ENCODE data around the gene PTRH1. TPM values are rescaled to one million over a fixed set of nuclear protein-coding genes. Genes with fewer than 3 reads are reported as not detected.
A peak's percentile ranks its signal among the peaks of the same experiment; 100 is the strongest.

The PTRH1 gene
- total and polyA plus RNA-seq, 2 of the 13 experiments (the other 11 are each of a cell fraction or from before 2014, with no cell fraction given) = 4.0 to 10.4 TPM

- no peak for TF ChIP-seq E2F2 (CRISPR knock-in tag; IDR thresholded peaks at IDR 0.05; ENCODE audit: borderline replicate concordance)
- TF ChIP-seq ZNF101 (CRISPR knock-in tag; IDR thresholded peaks at IDR 0.05; ENCODE audit: borderline replicate concordance, low read depth) = no peak
- peak; percentile 88; the same call in 1 of the 2 replicates for TF ChIP-seq KAT8 (CRISPR knock-in tag; IDR thresholded peaks at IDR 0.05)
- TF ChIP-seq AKAP8 (CRISPR knock-in tag; IDR thresholded peaks at IDR 0.05) = 0 out of 2 replicates have a peak, but pooled peaks have one; percentile 30
- TF ChIP-seq ARNT2 (CRISPR knock-in tag; IDR thresholded peaks at IDR 0.05; ENCODE audit: low read depth) = peak; percentile 85
- TF ChIP-seq ZNF670 (CRISPR knock-in tag; IDR thresholded peaks at IDR 0.05; ENCODE audit: borderline replicate concordance) = no peak
- no peak for TF ChIP-seq IRF1 (CRISPR knock-in tag; IDR thresholded peaks at IDR 0.05; ENCODE audit: low read depth)
- peak; percentile 66; the same call in 1 of the 2 replicates for TF ChIP-seq ZNF792 (CRISPR knock-in tag; IDR thresholded peaks at IDR 0.05)
- 0 out of 2 replicates have a peak, but pooled peaks have one; percentile 18 for TF ChIP-seq BORCS8-MEF2B (CRISPR knock-in tag; IDR thresholded peaks at IDR 0.05)
- no peak for TF ChIP-seq ZNF432 (CRISPR knock-in tag; IDR thresholded peaks at IDR 0.05; ENCODE audit: borderline replicate concordance)
- TF ChIP-seq ZNF850 (CRISPR knock-in tag; conservative IDR thresholded peaks at IDR 0.05) = no peak
- no peak for TF ChIP-seq ZNF205 (CRISPR knock-in tag; IDR thresholded peaks at IDR 0.05)
- no peak for TF ChIP-seq SNRNP70 (IDR thresholded peaks at IDR 0.05; ENCODE audit: low read depth, low read length)
- TF ChIP-seq MIXL1 (CRISPR knock-in tag; IDR thresholded peaks at IDR 0.05) = no peak
- TF ChIP-seq ZBTB26 (CRISPR knock-in tag; IDR thresholded peaks at IDR 0.05; ENCODE audit: borderline replicate concordance) = no peak
- no peak for TF ChIP-seq CENPX (CRISPR knock-in tag; IDR thresholded peaks at IDR 0.05)
- no peak for TF ChIP-seq ZNF20 (CRISPR knock-in tag; IDR thresholded peaks at IDR 0.05)
- TF ChIP-seq HOXD1 (CRISPR knock-in tag; IDR thresholded peaks at IDR 0.05) = 0 out of 2 replicates have a peak, but pooled peaks have one; percentile 67
- no peak for TF ChIP-seq ZBTB44 (CRISPR knock-in tag; IDR thresholded peaks at IDR 0.05)
- TF ChIP-seq IRX3 (CRISPR knock-in tag; IDR thresholded peaks at IDR 0.05; ENCODE audit: borderline replicate concordance, low read depth) = no peak
- TF ChIP-seq ZNF232 (CRISPR knock-in tag; IDR thresholded peaks at IDR 0.05; ENCODE audit: borderline replicate concordance) = peak; percentile 69; the same call in 1 of the 2 replicates
- TF ChIP-seq GTF2F1 (IDR thresholded peaks at IDR 0.05; ENCODE audit: low read length) = no peak
- TF ChIP-seq ZSCAN29 (CRISPR knock-in tag; conservative IDR thresholded peaks at IDR 0.05) = no peak
- TF ChIP-seq HCFC1 (IDR thresholded peaks at IDR 0.05; ENCODE audit: low read depth, low read length) = peak; percentile 76
Observed at GRCh38 chr9:127715470-127716337, at the start of gene PTRH1, which contains the start of gene TTC16 (continued).
